ACC112 (cell line): Measurements from ENCODE around the gene NR6A1.

Experiments used
- H2AFZ ChIP-seq: fragments of 200-600 bp; sonication (generic); one replicate; pipeline ENCODE4 v1.6.0; 2017; ENCODE audit warnings: antibody characterized with exemption, low read length; ENCODE audit not compliant: unreplicated experiment
- H3K27ac ChIP-seq: fragments of 200-600 bp; sonication (generic); 2 replicates; pipeline ENCODE4 v1.5.1; 2014; ENCODE audit warnings: low read depth, mild to moderate bottlenecking, antibody characterized with exemption, low read length, moderate library complexity
- H3K27me3 ChIP-seq: fragments of 200-600 bp; sonication (generic); 2 replicates; pipeline ENCODE4 v1.6.1; 2014; ENCODE audit warnings: mild to moderate bottlenecking, antibody characterized with exemption, low read length, moderate library complexity, mixed read lengths; ENCODE audit not compliant: insufficient read depth
- H3K36me3 ChIP-seq: fragments of 200-600 bp; sonication (generic); 2 replicates; pipeline ENCODE4 v1.6.1; 2016; ENCODE audit warnings: mild to moderate bottlenecking, antibody characterized with exemption, low read length, moderate library complexity, mixed read lengths; ENCODE audit not compliant: insufficient read depth
- H3K4me1 ChIP-seq: fragments of 200-600 bp; sonication (generic); one replicate; pipeline ENCODE4 v1.6.1; 2016; ENCODE audit warnings: low read length, mixed read lengths; ENCODE audit not compliant: insufficient read depth, unreplicated experiment, control insufficient read depth
- H3K4me3 ChIP-seq: fragments of 200-600 bp; sonication (generic); 2 replicates; pipeline ENCODE4 v1.5.1; 2014; ENCODE audit warnings: mild to moderate bottlenecking, low read depth, low read length
- H3K79me2 ChIP-seq: fragments of 200-600 bp; sonication (generic); one replicate; pipeline ENCODE4 v1.6.0; 2016; ENCODE audit warnings: low read length; ENCODE audit not compliant: control insufficient read depth, unreplicated experiment, insufficient read depth

NR6A1 gene

GRCh38 chr9:124707666-124708065, 63.4 kb downstream of the NR6A1 start:
- H3K27ac ChIP-seq, result no peak overlapping the region
- peaks cover 9% of the 10 kb centered on the region for H3K4me1 ChIP-seq
- no peaks in the 10 kb centered on the region for H3K79me2 ChIP-seq

GRCh38 chr9:124706685-124707084, 64.4 kb downstream of the NR6A1 start:
- no peak overlapping the region for H3K4me3 ChIP-seq
- no peak overlapping the region for H3K27ac ChIP-seq
- no peaks in the 10 kb centered on the region; the same call in 1 of the 2 replicates for H3K36me3 ChIP-seq
- peaks cover 9% of the 10 kb centered on the region for H3K4me1 ChIP-seq
- no peaks in the 10 kb centered on the region for H3K27me3 ChIP-seq
- H2AFZ ChIP-seq, result no peak overlapping the region
- H3K79me2 ChIP-seq, result no peaks in the 10 kb centered on the region

More at GRCh38 chr9:124707666-124708065, 63.4 kb downstream of the NR6A1 start:
- Histone ChIP-seq H3K27me3 (no peaks in the 10 kb centered on the region), H3K4me3 (no peak overlapping the region), H2AFZ (no peak overlapping the region), H3K36me3 (no peaks in the 10 kb centered on the region; the same call in 1 of the 2 replicates)

GRCh38 chr9:124699575-124699974, 71.5 kb downstream of the NR6A1 start:
- no peak overlapping the region for H2AFZ ChIP-seq
- H3K79me2 ChIP-seq, result no peaks in the 10 kb centered on the region
- no peaks in the 10 kb centered on the region for H3K27me3 ChIP-seq
- no peak overlapping the region for H3K4me3 ChIP-seq
- H3K27ac ChIP-seq, result no peak overlapping the region
- H3K36me3 ChIP-seq, result peaks cover 7% of the 10 kb centered on the region
- H3K4me1 ChIP-seq, result peaks cover 47% of the 10 kb centered on the region

GRCh38 chr9:124698265-124698664, 72.8 kb downstream of the NR6A1 start:
- no peaks in the 10 kb centered on the region for H3K79me2 ChIP-seq
- no peak overlapping the region for H2AFZ ChIP-seq
- 0 out of 2 replicates have a peak overlapping the region, but pooled peaks have one; percentile 40 for H3K4me3 ChIP-seq
- peaks cover 55% of the 10 kb centered on the region for H3K4me1 ChIP-seq
- no peaks in the 10 kb centered on the region for H3K27me3 ChIP-seq
- H3K27ac ChIP-seq, result peak overlapping the region; percentile 91
- peaks cover 7% of the 10 kb centered on the region for H3K36me3 ChIP-seq

GRCh38 chr9:124697326-124698200, 73.5 kb downstream of the NR6A1 start:
- peaks cover 56% of the 10 kb centered on the region for H3K4me1 ChIP-seq

GRCh38 chr9:124696101-124696500, 75.0 kb downstream of the NR6A1 start:
- peak overlapping the region; percentile 52 for H3K4me3 ChIP-seq
- H3K79me2 ChIP-seq, result no peaks in the 10 kb centered on the region
- peak overlapping the region; percentile 16 for H2AFZ ChIP-seq
- peaks cover 56% of the 10 kb centered on the region for H3K4me1 ChIP-seq
- H3K27ac ChIP-seq, result peak overlapping the region; percentile 91
- peaks cover 7% of the 10 kb centered on the region for H3K36me3 ChIP-seq
- H3K27me3 ChIP-seq, result no peaks in the 10 kb centered on the region

More at GRCh38 chr9:124697326-124698200, 73.5 kb downstream of the NR6A1 start:
- Histone ChIP-seq H3K36me3 (peaks cover 7% of the 10 kb centered on the region), H3K27ac (peak overlapping the region; percentile 91), H3K79me2 (no peaks in the 10 kb centered on the region), H2AFZ (no peak overlapping the region), H3K27me3 (no peaks in the 10 kb centered on the region), H3K4me3 (0 out of 2 replicates have a peak overlapping the region, but pooled peaks have one; percentile 40)

- peak overlapping the region; percentile 29 for H2AFZ ChIP-seq
- H3K79me2 ChIP-seq, result no peaks in the 10 kb centered on the region
- peak overlapping the region; percentile 91 for H3K27ac ChIP-seq
- H3K4me1 ChIP-seq, result peaks cover 56% of the 10 kb centered on the region
- H3K4me3 ChIP-seq, result peak overlapping the region; percentile 52
- no peaks in the 10 kb centered on the region for H3K27me3 ChIP-seq
- H3K36me3 ChIP-seq, result peaks cover 7% of the 10 kb centered on the region
Observed at GRCh38 chr9:124695280-124695890, 75.7 kb downstream of the NR6A1 start.

GRCh38 chr9:124694414-124695279, 76.5 kb downstream of the NR6A1 start:
- no peaks in the 10 kb centered on the region for H3K79me2 ChIP-seq
- peak overlapping the region; percentile 29 for H2AFZ ChIP-seq
- peaks cover 7% of the 10 kb centered on the region for H3K36me3 ChIP-seq
- H3K27me3 ChIP-seq, result no peaks in the 10 kb centered on the region
- H3K4me1 ChIP-seq, result peaks cover 56% of the 10 kb centered on the region
- peak overlapping the region; percentile 91 for H3K27ac ChIP-seq
- H3K4me3 ChIP-seq, result peak overlapping the region; percentile 52; the same call in 1 of the 2 replicates

- Histone ChIP-seq H3K4me3 (no peak overlapping the region), H3K27ac (no peak overlapping the region), H3K4me1 (peaks cover 47% of the 10 kb centered on the region), H2AFZ (no peak overlapping the region), H3K79me2 (no peaks in the 10 kb centered on the region), H3K27me3 (no peaks in the 10 kb centered on the region), H3K36me3 (no peaks in the 10 kb centered on the region)
Observed at GRCh38 chr9:124693403-124693802, 77.7 kb downstream of the NR6A1 start.

- Histone ChIP-seq H3K4me3 (no peak overlapping the region), H3K79me2 (no peaks in the 10 kb centered on the region), H2AFZ (no peak overlapping the region), H3K4me1 (peaks cover 2% of the 10 kb centered on the region), H3K27ac (no peak overlapping the region), H3K36me3 (no peaks in the 10 kb centered on the region), H3K27me3 (no peaks in the 10 kb centered on the region)
Observed at GRCh38 chr9:124688238-124688904, 82.7 kb downstream of the NR6A1 start.
